IMR-90 (cell line): ENCODE data around the gene ZNF653.

Experiments used
- BHLHE40 ChIP-seq: fragments of 150-350 bp; IDR thresholded peaks from 2 replicates; pipeline ENCODE4 v1.6.1; 2016; ENCODE audit warnings: mild to moderate bottlenecking, low read depth, low read length
- CEBPB ChIP-seq: IDR thresholded peaks from 2 replicates; pipeline ENCODE4 v1.6.1; 2012; ENCODE audit warnings: low read depth, low read length, improper control_type of control experiment
- CHD1 ChIP-seq: IDR thresholded peaks from 2 replicates; pipeline ENCODE4 v1.6.1; 2012; ENCODE audit warnings: low read depth, low read length, improper control_type of control experiment
- CTCF ChIP-seq: conservative IDR thresholded peaks from 2 replicates; pipeline ENCODE4 v1.5.1; 2012; ENCODE audit warnings: mild to moderate bottlenecking, low read depth, low read length, improper control_type of control experiment
- ELK1 ChIP-seq: fragments of 150-350 bp; IDR thresholded peaks from 2 replicates; pipeline ENCODE4 v1.6.1; 2016; ENCODE audit warnings: low read depth, mild to moderate bottlenecking, low read length, moderate library complexity, borderline replicate concordance
- FOS ChIP-seq: fragments of 150-350 bp; IDR thresholded peaks from 2 replicates; pipeline ENCODE4 v1.6.1; 2016; ENCODE audit warnings: low read depth, low read length
- MAFK ChIP-seq: IDR thresholded peaks from 2 replicates; pipeline ENCODE4 v1.6.1; 2012; ENCODE audit warnings: low read depth, low read length, improper control_type of control experiment
- MAZ ChIP-seq: IDR thresholded peaks from 2 replicates; pipeline ENCODE4 v1.6.1; 2012; ENCODE audit warnings: low read depth, mild to moderate bottlenecking, low read length, improper control_type of control experiment, moderate library complexity, borderline replicate concordance
- MXI1 ChIP-seq: IDR thresholded peaks from 2 replicates; pipeline ENCODE4 v1.6.1; 2012; ENCODE audit warnings: low read depth, mild to moderate bottlenecking, low read length, moderate library complexity, borderline replicate concordance
- POLR2A ChIP-seq: IDR thresholded peaks from 2 replicates; pipeline ENCODE4 v1.6.1; 2012; ENCODE audit warnings: mild to moderate bottlenecking, low read depth, low read length
- RAD21 ChIP-seq: IDR thresholded peaks from 2 replicates; pipeline ENCODE4 v1.6.1; 2012; ENCODE audit warnings: low read length, improper control_type of control experiment
- RCOR1 ChIP-seq: IDR thresholded peaks from 2 replicates; pipeline ENCODE4 v1.6.1; 2012; ENCODE audit warnings: mild to moderate bottlenecking, low read length, improper control_type of control experiment; ENCODE audit not compliant: insufficient replicate concordance
- SMC3 ChIP-seq: fragments of 150-350 bp; IDR thresholded peaks from 2 replicates; pipeline ENCODE4 v1.6.1; 2016; ENCODE audit warnings: low read depth, mild to moderate bottlenecking, antibody characterized with exemption, low read length, moderate library complexity
- USF2 ChIP-seq: fragments of 150-350 bp; IDR thresholded peaks from 2 replicates; pipeline ENCODE4 v1.6.1; 2017; ENCODE audit warnings: mild to moderate bottlenecking, antibody characterized with exemption, low read length, low read depth

GRCh38 chr19:11485245-11485837 is 20.3 kb downstream of the ZNF653 start:
- TF ChIP-seq MAFK (no peak), CTCF (no peak), POLR2A (no peak), CEBPB (no peak), MXI1 (no peak), CHD1 (no peak), FOS (no peak), SMC3 (no peak), BHLHE40 (no peak), RAD21 (no peak), USF2 (no peak), ELK1 (no peak), MAZ (no peak), RCOR1 (no peak)
